ENCODE results near the gene ZMYM1.
"Not testable (repeated sequence)": the region's sequence is repeated elsewhere in the genome, so short reads cannot be mapped to it uniquely, and the experiment has no call there.

The ZMYM1 gene

DNA sequence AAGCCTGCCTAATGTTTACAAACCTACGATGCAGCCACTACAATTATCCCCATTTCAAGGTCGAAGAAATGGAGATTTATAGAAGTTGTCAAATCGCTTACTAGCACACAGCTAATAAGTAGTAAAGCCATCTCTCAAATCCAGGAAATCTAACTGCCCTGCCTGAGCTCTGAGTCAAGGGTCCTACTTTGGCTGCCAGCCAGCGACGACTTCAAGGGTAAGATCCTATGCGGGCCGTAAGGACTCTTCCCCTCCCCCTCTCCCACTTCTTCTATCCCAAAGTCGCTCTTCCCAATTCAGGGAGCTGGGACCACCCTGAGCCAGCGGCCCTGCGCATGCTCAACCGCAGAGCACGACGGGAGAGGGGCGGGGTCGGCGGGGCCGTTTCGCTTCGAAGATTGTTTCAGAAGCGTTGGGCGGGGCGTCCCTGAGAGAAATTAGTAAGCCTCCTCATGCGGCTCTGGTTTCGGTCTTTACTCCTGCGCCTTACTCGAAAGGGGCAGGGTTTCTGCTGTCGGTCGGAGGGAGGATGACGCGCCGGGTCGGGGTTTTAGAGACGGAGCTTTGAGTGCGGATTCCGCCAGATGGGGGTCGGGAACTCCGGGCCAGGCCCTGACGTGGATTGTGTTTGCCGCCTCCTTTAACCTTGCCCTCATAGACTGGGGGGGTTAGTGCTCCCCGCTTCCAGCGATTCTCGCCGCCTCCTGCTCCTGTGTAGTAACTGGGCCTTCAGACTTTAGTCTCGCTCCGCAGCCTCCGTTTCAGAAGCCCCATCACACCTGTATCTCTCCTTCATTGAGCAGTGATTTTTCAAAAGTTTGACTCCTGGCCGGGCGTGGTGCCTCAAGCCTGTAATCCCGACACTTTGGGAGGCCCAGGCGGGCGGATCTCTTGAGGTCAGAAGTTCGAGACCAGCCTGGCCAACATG lies at the start of gene ZMYM1:
Gene ZMYM1 (plus strand): TSS at position 383 of the 928 bp plus-strand sequence. CDS start 14,603 bp downstream, outside the sequence.
- DNase-seq: peak; percentile 79

- DNase-seq: no peak
Measured at GRCh38 chr1:35029761-35030160, 49.4 kb upstream of the ZMYM1 start.

- DNase-seq: no peak
Measured at GRCh38 chr1:35030338-35030737, 48.8 kb upstream of the ZMYM1 start.

GRCh38 chr1:35030756-35031446 lies 48.3 kb upstream of the ZMYM1 start:
- no peak for DNase-seq

DNA sequence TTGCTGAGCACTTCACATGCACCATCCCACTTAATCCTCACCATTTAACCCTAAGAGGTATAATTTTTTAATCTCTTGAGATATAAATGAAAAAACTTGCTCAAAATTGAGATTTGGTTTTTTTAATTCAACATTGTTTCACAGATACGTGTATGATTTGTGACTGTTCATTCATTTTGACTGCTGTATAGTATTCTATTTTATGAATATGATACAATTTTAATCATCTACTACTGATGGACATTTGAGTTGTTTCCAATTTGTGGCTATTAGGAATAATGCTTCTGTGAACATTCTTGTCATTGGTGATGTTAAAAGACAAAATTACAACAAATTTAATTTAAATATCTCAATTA lies 46.8 kb upstream of the ZMYM1 start:
- DNase-seq: no peak

- DNase-seq: no peak
Measured at GRCh38 chr1:35033346-35033745, 45.8 kb upstream of the ZMYM1 start.

DNA sequence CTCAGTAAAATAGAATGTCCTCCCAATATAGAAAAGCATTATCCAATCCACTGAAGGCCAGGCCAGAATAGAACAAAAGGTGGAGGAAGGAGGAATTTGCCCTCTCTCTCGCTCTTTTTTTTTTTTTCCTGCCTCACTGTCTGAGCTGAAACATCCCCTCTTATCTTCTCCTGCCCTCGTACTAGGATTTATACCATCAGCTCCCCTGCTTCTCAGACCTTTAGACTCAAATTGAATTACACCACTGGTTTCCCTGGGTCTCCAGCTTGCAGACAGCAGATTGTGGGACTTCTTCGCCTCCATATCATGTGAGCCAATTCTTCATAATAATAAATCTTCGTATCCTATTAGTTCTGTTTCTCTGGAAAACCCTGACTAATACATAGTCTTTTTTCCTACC lies 42.6 kb upstream of the ZMYM1 start:
- no peak for DNase-seq

GRCh38 chr1:35037206-35037605 lies 42.0 kb upstream of the ZMYM1 start:
- DNase-seq: no peak

GRCh38 chr1:35038723-35039122 lies 40.5 kb upstream of the ZMYM1 start:
- no peak for DNase-seq

GRCh38 chr1:35043498-35043897 lies 35.7 kb upstream of the ZMYM1 start:
- DNase-seq: no peak

- DNase-seq: no peak
Measured at GRCh38 chr1:35044431-35044830, 34.8 kb upstream of the ZMYM1 start.

GRCh38 chr1:35046730-35047129 lies 32.5 kb upstream of the ZMYM1 start:
- DNase-seq: no peak

GRCh38 chr1:35047188-35047858 lies 31.9 kb upstream of the ZMYM1 start:
- no peak for DNase-seq

DNA sequence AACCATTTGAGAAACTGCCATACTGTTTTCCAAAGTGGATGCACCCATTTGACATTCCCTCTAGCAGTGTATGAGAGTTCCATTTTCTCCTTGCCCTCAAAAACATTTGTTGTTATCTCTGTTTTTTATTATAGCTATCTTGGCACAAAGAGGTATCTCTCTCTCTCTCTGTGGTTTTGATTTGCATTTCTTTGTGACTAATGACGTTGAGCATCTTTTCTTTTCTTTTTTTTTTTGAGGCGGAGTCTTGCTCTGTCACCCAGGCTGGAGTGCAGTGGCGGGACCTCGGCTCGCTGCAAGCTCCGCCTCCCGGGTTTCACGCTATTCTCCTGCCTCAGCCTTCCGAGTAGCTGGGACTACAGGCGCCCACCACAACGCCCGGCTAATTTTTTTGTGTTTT lies 30.1 kb upstream of the ZMYM1 start:
- DNase-seq: no peak

DNA sequence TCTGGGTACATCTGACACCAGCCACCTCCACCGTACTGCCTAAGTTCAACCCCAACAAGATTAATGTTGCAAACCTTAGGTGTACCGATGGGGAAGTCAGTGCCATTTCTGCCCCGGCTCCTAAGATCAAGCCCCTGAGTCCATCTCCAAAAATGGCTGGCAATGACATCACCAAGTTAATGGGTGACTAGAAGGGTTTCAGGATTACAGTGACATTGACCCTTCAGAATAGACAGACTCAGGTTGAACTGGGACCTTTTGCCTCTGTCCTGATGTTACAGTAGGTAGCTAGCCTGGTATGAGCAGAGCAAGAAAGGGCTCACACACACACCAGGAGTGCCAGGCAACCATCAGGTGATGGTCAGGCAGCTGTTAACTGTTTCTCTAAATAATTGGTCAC lies 25.8 kb upstream of the ZMYM1 start:
- no peak for DNase-seq

GRCh38 chr1:35054282-35054681 lies 24.9 kb upstream of the ZMYM1 start:
- not testable (repeated sequence) for DNase-seq

DNA sequence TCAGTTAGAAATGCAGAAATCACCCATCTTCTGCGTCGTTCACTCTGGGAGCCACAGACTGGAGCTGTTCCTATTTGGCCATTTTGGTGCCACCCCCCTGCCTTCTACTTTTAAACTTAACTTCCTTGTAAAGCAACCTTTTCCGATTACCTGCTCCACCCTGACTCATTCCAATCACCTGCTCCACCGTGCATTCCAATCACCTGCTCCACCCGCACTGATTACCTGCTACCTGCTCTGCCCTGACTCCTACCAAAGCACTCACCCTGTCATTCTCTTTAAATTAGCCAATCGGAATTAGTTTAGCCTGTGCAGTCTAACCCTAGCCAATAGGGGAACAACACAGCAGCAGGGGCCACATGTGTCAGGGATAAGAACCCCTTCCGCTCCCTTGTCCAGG lies 20.9 kb upstream of the ZMYM1 start:
- not testable (repeated sequence) for DNase-seq

GRCh38 chr1:35058988-35059387 lies 20.2 kb upstream of the ZMYM1 start:
- no peak for DNase-seq

- no peak for DNase-seq
Measured at GRCh38 chr1:35062518-35063196, 16.5 kb upstream of the ZMYM1 start.

- DNase-seq: no peak
Measured at GRCh38 chr1:35064265-35064664, 14.9 kb upstream of the ZMYM1 start.

- no peak for DNase-seq
Measured at GRCh38 chr1:35069746-35070145, 9.4 kb upstream of the ZMYM1 start.

DNA sequence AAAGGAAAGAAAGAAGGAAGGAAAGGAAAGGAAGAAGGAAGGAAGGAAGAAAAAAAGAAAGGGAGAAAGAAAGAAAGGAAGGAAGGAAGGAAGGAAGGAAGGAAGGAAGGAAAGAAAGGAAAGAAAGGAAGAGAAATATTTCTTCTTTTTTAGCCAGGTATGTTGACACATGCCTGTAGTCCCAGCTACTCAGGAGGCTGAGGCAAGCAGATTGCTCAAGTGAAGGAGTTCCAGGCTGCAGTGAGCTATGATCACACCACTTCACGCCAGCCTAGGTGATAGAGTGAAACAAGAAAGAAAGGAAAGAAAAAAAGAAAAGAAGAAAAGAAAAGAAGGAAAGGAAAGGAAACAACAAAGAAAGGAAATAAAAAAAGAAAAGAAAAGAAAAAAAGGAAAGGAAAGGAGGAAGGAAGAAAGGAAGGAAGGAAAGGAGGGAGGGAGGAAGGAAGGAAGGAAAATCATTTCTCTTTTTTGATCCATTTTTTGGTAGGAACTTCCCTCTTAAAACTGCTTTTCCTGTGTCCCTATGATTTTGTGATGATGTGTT lies 5.8 kb upstream of the ZMYM1 start:
- no peak for DNase-seq

DNA sequence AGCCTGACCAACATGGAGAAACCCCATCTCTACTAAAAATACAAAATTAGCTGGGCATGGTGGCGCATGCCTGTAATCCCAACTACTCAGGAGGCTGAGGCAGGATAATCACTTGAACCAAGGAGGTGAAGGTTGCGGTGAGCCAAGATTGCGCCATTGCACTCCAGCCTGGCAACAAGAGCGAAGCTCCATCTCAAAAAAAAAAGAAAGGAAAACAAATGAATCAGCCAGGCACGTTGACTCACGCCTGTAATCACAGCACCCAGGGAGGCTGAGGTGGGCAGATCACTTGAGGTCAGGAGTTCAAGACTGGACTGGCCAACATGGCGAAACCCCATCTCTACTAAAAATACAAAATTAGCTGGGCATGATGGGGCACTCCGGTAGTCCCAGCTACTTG lies 2.8 kb upstream of the ZMYM1 start:
- DNase-seq: not testable (repeated sequence)

Measured in NCI-H446 treated with DMSO at 0.1 percent for 48 hours (cell line).